MM.1S (cell line): Measurements from ENCODE around the gene LMLN.
"Not testable (repeated sequence)": the region's sequence is repeated elsewhere in the genome, so short reads cannot be mapped to it uniquely, and the experiment has no call there.

ENCODE experiments used
- DNase-seq: peaks from one replicate; pipeline ENCODE4 v3.0.0-alpha.2; 2015
- H2AFZ ChIP-seq: fragments of 300-600 bp; sonication (generic); 2 replicates; pipeline ENCODE4 v1.6.0; 2016; ENCODE audit warnings: antibody characterized with exemption, low read length
- H3F3A ChIP-seq: fragments of 300-600 bp; sonication (generic); 2 replicates; pipeline ENCODE4 v1.6.1; 2016; ENCODE audit warnings: mild to moderate bottlenecking, antibody characterized with exemption, low read length, moderate library complexity, mixed read lengths; ENCODE audit not compliant: insufficient read depth
- H3K27ac ChIP-seq: fragments of 300-600 bp; sonication (generic); 2 replicates; pipeline ENCODE4 v1.5.1; 2016; ENCODE audit warnings: mild to moderate bottlenecking, low read length
- H3K27me3 ChIP-seq: fragments of 300-600 bp; sonication (generic); replicated peaks from 2 replicates; pipeline ENCODE4 v1.6.0; 2016; ENCODE audit warnings: low read length; ENCODE audit not compliant: insufficient read depth
- H3K36me3 ChIP-seq: fragments of 300-600 bp; sonication (generic); replicated peaks from 2 replicates; pipeline ENCODE4 v1.6.1; 2016; ENCODE audit warnings: mild to moderate bottlenecking, low read length, mixed read lengths; ENCODE audit not compliant: insufficient read depth
- H3K4me1 ChIP-seq: fragments of 300-600 bp; sonication (generic); 2 replicates; pipeline ENCODE4 v1.6.1; 2016; ENCODE audit warnings: low read length, mixed read lengths
- H3K4me2 ChIP-seq: fragments of 300-600 bp; sonication (generic); 2 replicates; pipeline ENCODE4 v1.6.0; 2016; ENCODE audit warnings: low read depth, low read length
- H3K4me3 ChIP-seq: fragments of 300-600 bp; sonication (generic); 2 replicates; pipeline ENCODE4 v1.5.1; 2016; ENCODE audit warnings: low read length, mixed read lengths
- H3K79me2 ChIP-seq: fragments of 300-600 bp; sonication (generic); 2 replicates; pipeline ENCODE4 v1.6.1; 2016; ENCODE audit warnings: mixed run types, low read length, mixed read lengths
- H3K9ac ChIP-seq: fragments of 300-600 bp; sonication (generic); 2 replicates; pipeline ENCODE4 v1.6.1; 2016; ENCODE audit warnings: low read length, mixed read lengths
- H3K9me2 ChIP-seq: fragments of 300-600 bp; sonication (generic); replicated peaks from 2 replicates; pipeline ENCODE4 v1.6.1; 2016; ENCODE audit warnings: mild to moderate bottlenecking, low read length, mixed read lengths; ENCODE audit not compliant: insufficient read depth
- H3K9me3 ChIP-seq: fragments of 300-600 bp; sonication (generic); replicated peaks from 2 replicates; pipeline ENCODE4 v1.6.1; 2016; ENCODE audit warnings: mild to moderate bottlenecking, low read length, mixed read lengths; ENCODE audit not compliant: insufficient read depth
- H4K20me1 ChIP-seq: fragments of 300-600 bp; sonication (generic); 2 replicates; pipeline ENCODE4 v1.6.1; 2016; ENCODE audit warnings: mild to moderate bottlenecking, low read length, moderate library complexity, mixed read lengths; ENCODE audit not compliant: insufficient read depth
- CTCF ChIP-seq: fragments of 300-600 bp; sonication (generic); IDR thresholded peaks from 2 replicates; pipeline ENCODE4 v1.5.1; 2016; ENCODE audit warnings: antibody characterized with exemption, low read length, mixed read lengths
- EZH2 ChIP-seq: fragments of 300-600 bp; sonication (generic); optimal IDR thresholded peaks from 2 replicates; pipeline ENCODE3; 2017; ENCODE audit warnings: low read depth, mild to moderate bottlenecking, antibody characterized with exemption, low read length, mixed read lengths
- EZH2phosphoT487 ChIP-seq: fragments of 300-600 bp; sonication (generic); IDR thresholded peaks from 2 replicates; pipeline ENCODE4 v1.6.1; 2018; ENCODE audit warnings: antibody characterized with exemption, low read length

The LMLN gene

GRCh38 chr3:197926418-197926817, 33.6 kb upstream of the LMLN start:
- Histone ChIP-seq H4K20me1 (no peaks in the 10 kb centered on the region), H3K4me3 (no peak overlapping the region), H3K4me2 (no peak overlapping the region), H3K27ac (no peak overlapping the region), H3F3A (peaks cover 3% of the 10 kb centered on the region; the same call in 1 of the 2 replicates), H3K79me2 (no peaks in the 10 kb centered on the region), H3K36me3 (no peaks in the 10 kb centered on the region), H3K9me3 (no peaks in the 10 kb centered on the region), H3K9me2 (no peaks in the 10 kb centered on the region), H3K4me1 (no peaks in the 10 kb centered on the region), H3K27me3 (no peaks in the 10 kb centered on the region), H2AFZ (no peak overlapping the region), H3K9ac (no peak overlapping the region)
- TF ChIP-seq EZH2phosphoT487 (no peak), CTCF (peak; percentile 44)
- DNase-seq, result no peak

GRCh38 chr3:197927578-197927977, 32.4 kb upstream of the LMLN start:
- not testable (repeated sequence) for H3K9ac ChIP-seq, H3K4me1 ChIP-seq, H3K4me3 ChIP-seq, H3F3A ChIP-seq, H3K27ac ChIP-seq, H2AFZ ChIP-seq, DNase-seq, H3K36me3 ChIP-seq, H3K79me2 ChIP-seq, H3K9me3 ChIP-seq, H4K20me1 ChIP-seq, H3K27me3 ChIP-seq, H3K9me2 ChIP-seq, H3K4me2 ChIP-seq

DNA sequence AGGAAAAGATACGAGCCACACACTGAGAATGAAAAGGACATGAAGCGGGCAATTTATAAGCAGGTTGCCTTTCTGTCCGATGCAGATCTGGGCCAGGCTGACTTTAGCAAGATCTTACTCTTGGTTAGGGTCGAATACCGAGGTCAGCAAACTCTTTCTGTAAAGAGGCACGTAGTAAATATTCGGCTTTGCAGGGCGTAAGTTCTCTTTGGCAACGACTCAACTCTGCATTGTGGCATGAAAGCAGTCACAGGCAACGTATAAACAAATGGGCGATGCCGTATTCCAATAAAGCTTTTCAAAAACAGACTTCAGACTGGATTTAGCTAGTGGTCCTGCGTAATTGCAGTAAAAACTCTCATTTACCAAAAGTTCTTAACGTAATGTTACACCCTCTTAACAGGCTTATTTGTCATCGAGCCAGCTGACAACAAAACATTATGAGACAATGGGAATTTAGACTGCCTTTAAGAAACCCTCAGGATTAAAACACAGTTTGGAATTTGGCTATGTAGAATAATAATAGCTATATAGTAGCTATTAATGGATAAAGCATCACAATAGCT, 23.1 kb upstream of the LMLN start:
- Histone ChIP-seq H3K4me2 (no peak overlapping the region), H3K9me3 (no peaks in the 10 kb centered on the region), H3K27ac (no peak overlapping the region), H3K4me1 (no peaks in the 10 kb centered on the region), H3K79me2 (no peaks in the 10 kb centered on the region), H3F3A (no peaks in the 10 kb centered on the region), H4K20me1 (no peaks in the 10 kb centered on the region), H3K4me3 (no peak overlapping the region), H3K9me2 (no peaks in the 10 kb centered on the region), H3K9ac (no peak overlapping the region), H3K36me3 (no peaks in the 10 kb centered on the region), H2AFZ (no peak overlapping the region), H3K27me3 (no peaks in the 10 kb centered on the region)
- DNase-seq, result no peak
- TF ChIP-seq EZH2 (no peak), EZH2phosphoT487 (no peak), CTCF (no peak)

DNA sequence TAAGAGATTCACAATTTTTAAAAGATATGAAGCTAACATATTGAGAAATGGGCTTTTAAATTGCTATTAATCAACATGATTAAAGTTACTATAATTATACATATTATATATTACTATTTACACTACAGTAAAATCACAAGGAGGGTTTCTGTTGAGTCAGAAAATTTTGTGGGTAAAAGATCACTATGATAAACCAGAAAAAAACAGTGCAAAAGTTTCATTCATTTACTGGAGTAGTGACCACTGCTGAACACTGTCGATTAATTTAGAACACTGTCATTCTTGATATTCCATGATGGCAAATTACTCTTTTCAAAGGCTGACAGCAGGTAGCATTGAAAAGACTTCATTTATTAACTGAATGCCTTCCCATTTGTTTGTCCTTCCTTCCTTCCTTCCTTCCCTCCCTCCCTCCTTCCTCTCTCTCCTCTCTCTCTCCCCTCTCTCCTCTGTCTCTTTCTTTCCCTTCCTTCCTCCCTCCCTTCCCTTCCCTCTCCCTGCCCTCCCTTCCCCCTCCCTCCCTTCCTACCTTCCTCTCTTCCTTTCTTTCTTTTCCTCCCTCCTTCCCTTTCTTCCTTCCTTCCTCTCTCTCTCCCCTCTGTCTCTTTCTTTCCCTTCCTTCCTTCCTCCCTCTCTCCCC, 19.2 kb upstream of the LMLN start:
- Histone ChIP-seq H3K4me1 (no peaks in the 10 kb centered on the region), H3K9me2 (no peaks in the 10 kb centered on the region), H3K9me3 (no peaks in the 10 kb centered on the region), H3K27ac (no peak overlapping the region), H4K20me1 (no peaks in the 10 kb centered on the region), H3K36me3 (no peaks in the 10 kb centered on the region), H3K4me2 (no peak overlapping the region), H3K4me3 (no peak overlapping the region), H3K9ac (no peak overlapping the region), H3F3A (0 out of 2 replicates have a peak, but pooled peaks cover 3% of the 10 kb centered on the region), H2AFZ (no peak overlapping the region), H3K27me3 (no peaks in the 10 kb centered on the region), H3K79me2 (no peaks in the 10 kb centered on the region)
- TF ChIP-seq EZH2, result no peak
- no peak for TF ChIP-seq CTCF
- TF ChIP-seq EZH2phosphoT487, result no peak
- no peak for DNase-seq
